GM18951 (cell line): ENCODE measurements around the gene CACNA1F.

Experiments used
- POLR2A ChIP-seq: IDR thresholded peaks from 4 replicates; pipeline ENCODE4 v1.6.1; 2011; ENCODE audit warnings: mild to moderate bottlenecking; ENCODE audit not compliant: insufficient read length, insufficient read depth; ENCODE audit errors: extremely low read depth
- in situ Hi-C: fragments of 300-500 bp; cut with MboI; formaldehyde crosslinking; loops from one replicate; pipeline ENCODE4 v1.12.0; 2022; ENCODE audit warnings: low sequenced_read_pairs, mixed read lengths, inconsistent platforms; ENCODE audit not compliant: unreplicated experiment

Gene CACNA1F

GRCh38 chrX:49163555-49164419, 69.4 kb downstream of the CACNA1F start:
- in situ Hi-C loops = no loop called here
- TF ChIP-seq POLR2A = peak; percentile 39

DNA sequence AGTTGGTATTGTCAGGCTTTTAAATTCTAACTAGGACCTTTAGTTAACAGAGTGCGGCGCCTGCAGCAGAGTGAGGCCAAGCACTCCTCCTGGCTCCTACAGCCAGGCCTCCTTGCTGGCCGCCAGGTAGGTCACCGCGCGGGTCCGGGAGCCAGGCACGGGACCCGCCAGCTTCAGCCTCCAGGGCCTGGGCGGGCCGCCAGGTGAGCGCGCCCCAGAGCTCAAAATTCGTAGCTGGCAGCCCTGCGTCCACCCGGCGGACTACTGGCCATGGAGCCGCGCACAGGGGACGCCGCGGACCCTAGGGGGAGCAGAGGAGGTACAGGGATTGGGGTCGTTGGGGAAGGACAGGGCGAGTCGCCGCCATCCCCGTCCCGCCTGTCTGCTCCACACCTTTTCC, 70.5 kb downstream of the CACNA1F start, which contains the start of gene MAGIX:
Gene MAGIX (plus strand): TSS at position 139 of the 400 bp plus-strand sequence. CDS start 132 bp downstream, at position 271.
- in situ Hi-C loops = no loop called here
- no peak for TF ChIP-seq POLR2A

- in situ Hi-C loops = no loop called here
- TF ChIP-seq POLR2A = no peak
Observed at GRCh38 chrX:49161632-49162031, 71.5 kb downstream of the CACNA1F start.

DNA sequence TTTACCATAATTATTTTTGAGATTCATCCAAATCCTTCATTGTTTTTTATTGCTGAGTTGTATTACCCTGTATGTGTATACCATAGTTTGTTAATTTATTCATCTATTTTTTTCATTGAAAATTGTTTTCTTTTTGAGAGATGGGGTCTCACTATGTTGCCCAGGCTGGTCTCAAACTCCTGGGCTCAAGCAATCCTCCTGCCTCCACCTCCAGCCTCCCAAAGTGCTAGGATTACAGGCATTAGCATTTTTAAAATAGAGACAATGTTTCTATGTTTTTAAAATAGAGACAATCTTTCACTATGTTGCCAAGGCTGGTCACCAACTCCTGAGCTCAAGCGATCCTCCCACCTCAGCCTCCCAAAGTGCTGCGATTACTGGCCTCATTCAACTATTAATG, 72.2 kb downstream of the CACNA1F start:
- no peak for TF ChIP-seq POLR2A
- in situ Hi-C loops = no loop called here

DNA sequence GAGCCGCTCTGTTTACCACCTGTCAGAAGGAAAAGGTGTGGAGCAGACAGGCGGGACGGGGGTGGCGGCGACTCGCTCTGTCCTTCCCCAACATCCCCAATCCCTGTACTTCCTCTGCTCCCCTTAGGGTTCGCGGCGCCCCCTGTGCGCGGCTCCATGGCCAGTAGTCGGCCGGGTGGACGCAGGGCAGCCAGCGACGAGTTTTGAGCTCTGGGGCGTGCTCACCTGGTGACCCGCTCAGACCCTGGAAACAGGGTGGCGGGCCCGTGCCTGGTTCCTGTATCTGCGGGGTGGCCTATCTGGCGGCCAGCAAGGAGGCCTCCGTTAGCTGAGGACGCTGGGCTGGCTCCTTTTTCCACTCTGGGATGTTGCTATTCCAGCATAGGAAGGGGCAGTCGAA, 75.9 kb downstream of the CACNA1F start:
- no peak for TF ChIP-seq POLR2A
- in situ Hi-C loops = no loop called here

DNA sequence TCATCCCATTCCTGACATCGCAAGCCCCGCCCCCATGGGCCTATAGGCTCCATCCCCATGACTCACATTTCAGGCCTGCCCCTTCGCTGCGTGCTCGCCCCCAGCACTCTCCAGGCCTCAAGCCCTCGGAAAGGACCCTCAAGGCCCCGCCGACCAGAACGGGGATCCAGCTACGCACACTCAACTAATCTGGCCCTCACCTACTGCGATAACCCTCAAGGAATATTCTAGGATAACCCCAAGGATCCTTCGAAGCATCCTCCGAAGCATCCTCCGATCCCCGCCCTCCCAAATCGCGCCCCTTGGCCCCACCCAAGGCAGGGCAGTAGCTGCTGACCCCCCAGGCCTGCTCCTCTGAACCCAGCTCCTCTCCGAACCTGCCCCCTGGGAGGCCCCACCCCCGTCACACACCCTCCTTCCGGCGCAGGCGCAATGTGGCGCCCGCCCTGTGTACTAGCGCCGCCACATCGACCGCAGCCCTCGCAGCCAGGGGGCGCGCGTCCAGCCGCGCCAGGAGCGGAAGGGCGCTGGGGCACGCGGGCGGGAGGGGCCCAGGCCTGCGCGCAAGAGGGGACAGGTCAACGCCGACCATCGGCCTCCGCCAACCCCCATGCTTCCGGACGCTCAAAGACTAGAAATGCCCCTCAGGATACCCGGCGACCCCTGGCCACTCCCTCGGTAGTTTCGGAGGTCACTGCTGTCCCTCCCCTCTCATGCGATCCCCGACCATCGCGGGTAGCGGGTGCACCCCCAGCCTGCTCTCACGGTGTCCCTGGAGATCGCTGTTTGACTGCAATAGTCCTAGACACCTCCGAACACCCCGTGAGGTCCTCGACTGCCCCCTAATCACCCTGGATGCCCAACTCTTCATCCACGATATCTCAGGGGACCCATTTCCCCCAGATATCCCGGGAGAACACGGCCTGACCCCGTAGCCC, 77.0 kb downstream of the CACNA1F start:
- in situ Hi-C loops = no loop called here
- peak; percentile 49 for TF ChIP-seq POLR2A

- in situ Hi-C loops = no loop called here
- no peak for TF ChIP-seq POLR2A
Observed at GRCh38 chrX:49155243-49155899, 77.8 kb downstream of the CACNA1F start.
